ENCODE results near the gene FAM114A1.

FAM114A1 gene

GRCh38 chr4:38818441-38818976 lies 49.1 kb upstream of the FAM114A1 start (continued):
- TF ChIP-seq PRDM2 (tag by site-specific recombination; IDR thresholded peaks at IDR 0.05; ENCODE audit: borderline replicate concordance) (no peak), ZNF701 (tag by site-specific recombination; IDR thresholded peaks at IDR 0.05) (no peak)

- Histone ChIP-seq H3K9me3 (ENCODE audit: control insufficient read depth, insufficient read depth, low read depth, low read length) (no peaks in the 10 kb centered on the region), H3K27ac (ENCODE audit: extremely low read depth, low read depth, low read length) (no peak overlapping the region), H3K4me3 (ENCODE audit: low read depth, low read length) (no peak overlapping the region), H3K4me1 (ENCODE audit: control insufficient read depth, insufficient read depth, low read length) (no peaks in the 10 kb centered on the region), H3K36me3 (ENCODE audit: control insufficient read depth in 2 of 2, insufficient read depth in 1 of 2, low read length in 2 of 2) (no peaks in the 10 kb centered on the region)
- ChIA-PET CTCF (interaction anchor here (0.6 to 1.0 kb wide), 2 partner anchors 28 to 37 kb away, joined by 3 to 4 read pairs; partner anchors contain the start of gene TLR10), POLR2A (no interaction called here)
- no peak for TF ChIP-seq KLF1 (tag by site-specific recombination; IDR thresholded peaks at IDR 0.05)
- peak; percentile 77 for TF ChIP-seq WT1 (tag by site-specific recombination; IDR thresholded peaks at IDR 0.05)
Measured at GRCh38 chr4:38819569-38819968, 48.0 kb upstream of the FAM114A1 start.

- no peaks in the 10 kb centered on the region for H3K4me1 ChIP-seq (ENCODE audit: control insufficient read depth, insufficient read depth, low read length)
- no peak overlapping the region for H3K4me3 ChIP-seq (ENCODE audit: low read depth, low read length)
- POLR2A ChIA-PET: no interaction called here
- no peaks in the 10 kb centered on the region for H3K36me3 ChIP-seq (ENCODE audit: control insufficient read depth in 2 of 2, insufficient read depth in 1 of 2, low read length in 2 of 2)
- H3K27ac ChIP-seq (ENCODE audit: extremely low read depth, low read depth, low read length): no peak overlapping the region
- no peak for TF ChIP-seq ZBTB44 (tag by site-specific recombination; IDR thresholded peaks at IDR 0.05)
- TF ChIP-seq SP3 (tag by site-specific recombination; IDR thresholded peaks at IDR 0.05): no peak
- TF ChIP-seq ZNF398 (tag by site-specific recombination; IDR thresholded peaks at IDR 0.05): no peak
- no peak for TF ChIP-seq ZNF571 (tag by site-specific recombination; IDR thresholded peaks at IDR 0.05)
- H3K9me3 ChIP-seq (ENCODE audit: control insufficient read depth, insufficient read depth, low read depth, low read length): no peaks in the 10 kb centered on the region
- CTCF ChIA-PET: interaction anchor here (2.3 kb wide), 1 partner anchor 40 kb away, joined by 6 read pairs; no protein-coding TSS in a partner anchor
Measured at GRCh38 chr4:38820329-38821061, 47.1 kb upstream of the FAM114A1 start.

- TF ChIP-seq ZNF423 (tag by site-specific recombination; IDR thresholded peaks at IDR 0.05): no peak
- TF ChIP-seq ZNF10 (tag by site-specific recombination; IDR thresholded peaks at IDR 0.05): no peak
- no peak for TF ChIP-seq ZNF529 (tag by site-specific recombination; IDR thresholded peaks at IDR 0.05; ENCODE audit: insufficient replicate concordance)
- no peak for TF ChIP-seq ZNF692 (tag by site-specific recombination; IDR thresholded peaks at IDR 0.05)
- no peak for TF ChIP-seq ZSCAN4 (tag by site-specific recombination; IDR thresholded peaks at IDR 0.05)
- CTCF ChIA-PET: interaction anchor here (0.7 to 2.3 kb wide), 3 partner anchors 18 to 39 kb away, joined by 3 to 6 read pairs (median 4); partner anchors contain the start of genes TLR1 and TLR10
Measured at GRCh38 chr4:38821739-38822138, 45.9 kb upstream of the FAM114A1 start.

More at GRCh38 chr4:38821739-38822138, 45.9 kb upstream of the FAM114A1 start:
- H3K27ac ChIP-seq (ENCODE audit: extremely low read depth, low read depth, low read length): no peak overlapping the region
- H3K9me3 ChIP-seq (ENCODE audit: control insufficient read depth, insufficient read depth, low read depth, low read length): no peaks in the 10 kb centered on the region
- H3K4me3 ChIP-seq (ENCODE audit: low read depth, low read length): no peak overlapping the region
- no peaks in the 10 kb centered on the region for H3K4me1 ChIP-seq (ENCODE audit: control insufficient read depth, insufficient read depth, low read length)
- POLR2A ChIA-PET: no interaction called here
- no peaks in the 10 kb centered on the region for H3K36me3 ChIP-seq (ENCODE audit: control insufficient read depth in 2 of 2, insufficient read depth in 1 of 2, low read length in 2 of 2)

Data from HEK293 (cell line).